Sciatic nerve (tissue), 2 donors: ENCODE results near the gene GASK1B. TPM values are rescaled to one million over a fixed set of nuclear protein-coding genes. Genes with fewer than 3 reads are reported as not detected.

ENCODE experiments used
- ATAC-seq: fragments of 200-7000 bp; cut with Tn5 transposase; one replicate; pipeline ENCODE4 v1.9.1; 2020; ENCODE audit warnings: mild to moderate bottlenecking, moderate library complexity
- DNase-seq: peaks from one replicate; pipeline ENCODE4 v3.0.0-alpha.2; 2020; ENCODE audit warnings: low spot score
- intact Hi-C: fragments of 100-400 bp; cut with DNase I; formaldehyde crosslinking; loops from one replicate; pipeline ENCODE4 v1.14.2; 2022
- total RNA-seq: library from RNA; stranded (reverse); fragmentation: NEBNext Ultra II Directional; extraction: Animal tissue kit (Norgen Biotek cat#: 25700); gene quantifications from one replicate; pipeline ENCODE4 v1.2.1, GENCODE V29; 2021
- donor health status: DM: no; HTN: no; CAD: no.
- donor health status: DM: no; HTN: no; CAD: no.

Gene GASK1B
- 100 TPM for total RNA-seq

GRCh38 chr4:158172261-158173258, at the start of gene GASK1B:
TSS of gene GASK1B (minus strand) at chr4:158173025. CDS start at chr4:158171375, 1,650 bp downstream.
- DNase-seq (peak; percentile 63), ATAC-seq (peak; percentile 61)
- intact Hi-C loops, result loop anchor here (5.0 kb wide), 1 partner anchor 180 kb away; no protein-coding TSS in a partner anchor

GRCh38 chr4:158219623-158220022, 46.8 kb upstream of the GASK1B start:
- DNase-seq (no peak), ATAC-seq (no peak)
- intact Hi-C loops, result no loop called here

- intact Hi-C loops, result no loop called here
- DNase-seq, result no peak
- no peak for ATAC-seq
Measured at GRCh38 chr4:158217763-158218162, 44.9 kb upstream of the GASK1B start.

GRCh38 chr4:158214856-158215255, 42.0 kb upstream of the GASK1B start:
- intact Hi-C loops, result no loop called here
- ATAC-seq (no peak), DNase-seq (no peak)

- ATAC-seq, result no peak
- no peak for DNase-seq
- intact Hi-C loops, result no loop called here
Measured at GRCh38 chr4:158213466-158213865, 40.6 kb upstream of the GASK1B start.

- intact Hi-C loops, result no loop called here
- no peak for DNase-seq
- no peak for ATAC-seq
Measured at GRCh38 chr4:158211222-158211621, 38.4 kb upstream of the GASK1B start.

- DNase-seq, result peak; percentile 91
- intact Hi-C loops, result no loop called here
- peak; percentile 99 for ATAC-seq
Measured at GRCh38 chr4:158209825-158210807, 37.3 kb upstream of the GASK1B start, which contains the start of gene TMEM144. TSS of gene TMEM144 (plus strand) at chr4:158210486. CDS start at chr4:158212668, 2,182 bp downstream.

- DNase-seq, result no peak
- intact Hi-C loops, result no loop called here
- ATAC-seq, result peak; percentile 43
Measured at GRCh38 chr4:158208963-158209640, 36.3 kb upstream of the GASK1B start.

- intact Hi-C loops, result no loop called here
- DNase-seq (no peak), ATAC-seq (no peak)
Measured at GRCh38 chr4:158203929-158204328, 31.1 kb upstream of the GASK1B start.

- intact Hi-C loops, result no loop called here
Measured at GRCh38 chr4:158203436-158203835, 30.6 kb upstream of the GASK1B start.

GRCh38 chr4:158202481-158202880, 29.7 kb upstream of the GASK1B start:
- ATAC-seq (no peak), DNase-seq (no peak)
- intact Hi-C loops, result no loop called here

More at GRCh38 chr4:158203436-158203835, 30.6 kb upstream of the GASK1B start:
- ATAC-seq (no peak), DNase-seq (no peak)

- ATAC-seq (no peak), DNase-seq (no peak)
- intact Hi-C loops, result no loop called here
Measured at GRCh38 chr4:158201876-158202275, 29.1 kb upstream of the GASK1B start.

GRCh38 chr4:158201322-158201721, 28.5 kb upstream of the GASK1B start:
- ATAC-seq (no peak), DNase-seq (no peak)
- intact Hi-C loops, result no loop called here

GRCh38 chr4:158200214-158200613, 27.4 kb upstream of the GASK1B start:
- intact Hi-C loops, result no loop called here
- DNase-seq (no peak), ATAC-seq (no peak)

GRCh38 chr4:158197194-158197776, 24.5 kb upstream of the GASK1B start:
- no peak for ATAC-seq
- DNase-seq, result no peak
- intact Hi-C loops, result loop anchor here (10.0 kb wide), 1 partner anchor 58 kb away; no protein-coding TSS in a partner anchor

- DNase-seq (no peak), ATAC-seq (no peak)
- intact Hi-C loops, result loop anchor here (10.0 kb wide), 1 partner anchor 60 kb away; no protein-coding TSS in a partner anchor
Measured at GRCh38 chr4:158195297-158195696, 22.5 kb upstream of the GASK1B start.

GRCh38 chr4:158193171-158193749, 20.4 kb upstream of the GASK1B start:
- intact Hi-C loops, result loop anchor here (10.0 kb wide), 1 partner anchor 62 kb away; no protein-coding TSS in a partner anchor
- peak; percentile 73 for ATAC-seq

More at GRCh38 chr4:158193171-158193749, 20.4 kb upstream of the GASK1B start:
- DNase-seq, result no peak
